Colonic mucosa (tissue), 4 donors: ENCODE data around the gene ACOX3. TPM values are rescaled to one million over a fixed set of nuclear protein-coding genes. Genes with fewer than 3 reads are reported as not detected.

Source experiments
- DNase-seq: peaks from one replicate; pipeline ENCODE4 v3.0.0-alpha.2; 2020
- H3K27ac ChIP-seq: fragments of 200-600 bp; one replicate; pipeline ENCODE4 v1.8.0; 2021
- H3K27me3 ChIP-seq: fragments of 200-600 bp; one replicate; pipeline ENCODE4 v1.8.0; 2021
- H3K36me3 ChIP-seq: fragments of 200-600 bp; one replicate; pipeline ENCODE4 v1.8.0; 2021
- H3K4me1 ChIP-seq: fragments of 200-600 bp; one replicate; pipeline ENCODE4 v1.8.0; 2021; ENCODE audit warnings: mild to moderate bottlenecking
- H3K4me3 ChIP-seq: fragments of 200-600 bp; one replicate; pipeline ENCODE4 v1.8.0; 2021
- H3K9ac ChIP-seq, 2 donors: one replicate each; pipeline ENCODE4 v1.7.0; 2013; ENCODE audit warnings: control low read depth in 2 of 2, low read depth in 2 of 2, low read length in 2 of 2
- H3K9me3 ChIP-seq: fragments of 200-600 bp; one replicate; pipeline ENCODE4 v1.8.0; 2021
- CTCF ChIP-seq: fragments of 200-600 bp; IDR thresholded peaks from one replicate; pipeline ENCODE4 v1.8.0; 2022; ENCODE audit warnings: antibody characterized with exemption, mild to moderate bottlenecking
- intact Hi-C: fragments of 100-400 bp; cut with DNase I; formaldehyde crosslinking; loops from one replicate; pipeline ENCODE4 v1.14.1; 2022
- total RNA-seq, 2 donors: library from RNA; stranded (reverse); fragmentation: NEBNext Ultra II Directional in 1 of 2; extraction: Animal tissue kit (Norgen Biotek cat#: 25700) in 1 of 2; gene quantifications; one replicate each; pipeline ENCODE4 v1.2.1, GENCODE V29; 2021
- donor health status: healthy.
- donor health status: DM: no; HTN: no; CAD: no.
- donor health status: DM: no; HTN: no; CAD: no.

ACOX3 gene
- total RNA-seq, 2 donors from 2014 or later = 19.9 to 26.1 TPM

GRCh38 chr4:8473920-8474590 is 33.5 kb upstream of the ACOX3 start:
- TF ChIP-seq CTCF = no peak
- intact Hi-C loops = no loop called here
- Histone ChIP-seq H3K4me3 (no peak overlapping the region), H3K36me3 (no peaks in the 10 kb centered on the region), H3K9ac (no peak overlapping the region), H3K9me3 (no peaks in the 10 kb centered on the region), H3K27me3 (no peaks in the 10 kb centered on the region), H3K4me1 (no peaks in the 10 kb centered on the region), H3K27ac (no peak overlapping the region)
- no peak for DNase-seq

GRCh38 chr4:8473198-8473919 is 32.8 kb upstream of the ACOX3 start:
- DNase-seq = no peak
- no peaks in the 10 kb centered on the region for H3K4me1 ChIP-seq
- H3K4me3 ChIP-seq = no peak overlapping the region
- no peaks in the 10 kb centered on the region for H3K36me3 ChIP-seq
- TF ChIP-seq CTCF = no peak
- no peak overlapping the region for H3K9ac ChIP-seq
- H3K27ac ChIP-seq = peak overlapping the region; percentile 6
- intact Hi-C loops = no loop called here
- no peaks in the 10 kb centered on the region for H3K27me3 ChIP-seq
- H3K9me3 ChIP-seq = no peaks in the 10 kb centered on the region

GRCh38 chr4:8472689-8473197 is 32.2 kb upstream of the ACOX3 start:
- Histone ChIP-seq H3K27me3 (no peaks in the 10 kb centered on the region), H3K9me3 (no peaks in the 10 kb centered on the region), H3K27ac (peak overlapping the region; percentile 6), H3K4me3 (no peak overlapping the region), H3K9ac (no peak overlapping the region), H3K4me1 (no peaks in the 10 kb centered on the region), H3K36me3 (no peaks in the 10 kb centered on the region)
- no peak for TF ChIP-seq CTCF
- intact Hi-C loops = no loop called here
- no peak for DNase-seq

- H3K9me3 ChIP-seq = no peaks in the 10 kb centered on the region
- H3K4me3 ChIP-seq = no peak overlapping the region
- intact Hi-C loops = no loop called here
- no peaks in the 10 kb centered on the region for H3K27me3 ChIP-seq
- no peak for TF ChIP-seq CTCF
- H3K9ac ChIP-seq = no peak overlapping the region
- no peaks in the 10 kb centered on the region for H3K4me1 ChIP-seq
- H3K36me3 ChIP-seq = no peaks in the 10 kb centered on the region
- DNase-seq = no peak
- peak overlapping the region; percentile 6 for H3K27ac ChIP-seq
Measured at GRCh38 chr4:8472158-8472688, 31.7 kb upstream of the ACOX3 start.

GRCh38 chr4:8471211-8471875 is 30.8 kb upstream of the ACOX3 start:
- Histone ChIP-seq H3K9me3 (no peaks in the 10 kb centered on the region), H3K27me3 (no peaks in the 10 kb centered on the region), H3K9ac (no peak overlapping the region), H3K4me3 (no peak overlapping the region), H3K4me1 (no peaks in the 10 kb centered on the region), H3K27ac (no peak overlapping the region), H3K36me3 (no peaks in the 10 kb centered on the region)
- intact Hi-C loops = no loop called here
- no peak for DNase-seq
- no peak for TF ChIP-seq CTCF
